Stimulated activated CD4-positive, alpha-beta T cell treated with anti-CD3 and anti-CD28 coated beads, Interleukin-4, amount 100 ng/mL, for 4 hours (primary cell): Measurements from ENCODE around the gene NCBP3.
"Not testable (repeated sequence)": the region's sequence is repeated elsewhere in the genome, so short reads cannot be mapped to it uniquely, and the experiment has no call there.

Experiments
- DNase-seq, 2 experiments: peaks; one replicate each; pipeline ENCODE4 v3.0.0-alpha.2; 2020

Gene NCBP3

DNA sequence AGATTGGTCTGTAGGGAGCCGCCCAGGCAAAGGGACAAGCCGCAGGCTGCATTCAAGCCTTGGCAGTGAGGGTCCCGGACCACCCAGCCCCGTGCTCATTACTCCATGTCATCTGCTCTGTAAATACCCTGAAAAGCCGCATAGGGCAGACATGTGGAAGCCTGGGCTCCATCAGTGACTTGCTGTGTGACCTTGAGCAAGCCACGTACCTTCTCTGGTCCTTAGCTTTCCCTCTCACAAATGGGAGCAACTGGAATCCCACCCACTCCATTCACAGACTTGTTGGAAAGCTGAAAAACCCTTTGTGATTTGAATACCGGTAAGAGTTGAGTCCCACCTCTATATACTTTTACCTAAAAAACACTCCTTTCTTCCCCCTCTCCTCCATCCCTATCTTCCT, 34.9 kb upstream of the NCBP3 start:
- no peak for DNase-seq

DNA sequence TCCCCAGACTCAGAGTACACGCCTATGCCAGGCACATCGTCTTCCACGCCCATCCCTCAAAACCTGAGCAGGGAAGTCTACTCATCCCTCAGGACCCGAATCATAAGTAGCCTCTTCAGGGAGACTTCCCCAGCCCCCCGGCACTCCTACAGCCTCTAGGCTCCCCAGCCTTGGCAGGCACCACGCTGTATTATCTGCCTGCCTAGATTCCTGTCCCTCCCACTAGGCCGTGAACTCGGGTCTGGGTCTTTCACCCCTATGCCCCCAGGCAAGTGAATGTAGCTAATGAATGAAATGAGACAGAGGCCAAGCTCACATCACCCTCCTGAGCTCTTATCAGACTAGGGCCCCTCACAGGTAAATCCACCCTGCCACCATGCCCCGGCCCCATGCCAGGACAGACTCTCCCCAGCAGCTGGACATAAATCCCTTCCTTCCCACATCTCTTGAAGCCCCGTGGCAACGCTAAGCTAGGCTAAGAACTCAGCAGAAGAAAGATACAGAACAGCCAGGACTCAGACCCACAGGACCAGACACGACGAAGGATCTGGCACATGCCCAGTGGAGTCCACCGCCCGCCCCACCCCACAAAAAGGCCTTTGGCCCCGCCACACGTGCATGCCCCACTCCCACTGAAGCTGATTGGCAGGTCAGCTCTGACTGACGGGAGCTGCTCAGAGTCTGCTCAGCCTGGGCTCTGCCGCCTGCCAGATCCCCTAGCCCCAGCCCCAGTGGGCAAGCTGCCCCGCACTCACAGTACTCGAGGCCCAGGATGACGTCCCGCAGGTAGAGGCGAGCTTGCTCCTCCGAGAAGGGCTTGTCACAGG, 33.8 kb upstream of the NCBP3 start:
- DNase-seq, result no peak

DNA sequence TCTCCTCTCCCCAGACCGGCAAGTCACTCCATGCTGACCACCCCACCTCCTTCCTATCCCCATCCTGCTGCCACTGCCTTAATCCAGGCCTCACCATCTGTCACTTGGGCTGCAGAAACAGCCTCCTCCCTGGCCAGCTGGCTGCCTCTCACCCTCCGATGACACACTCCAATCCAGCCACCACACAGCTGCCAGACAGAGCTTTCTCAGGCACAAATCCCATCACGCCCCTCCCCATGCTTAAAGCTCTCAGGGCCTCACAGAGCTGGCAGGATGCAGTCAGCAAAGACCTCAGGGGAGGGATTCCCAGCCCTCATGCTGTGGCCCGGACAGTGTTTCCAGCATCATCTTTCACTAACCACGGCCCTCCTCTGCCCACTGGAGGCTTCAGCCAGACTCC, 33.1 kb upstream of the NCBP3 start:
- no peak for DNase-seq

DNA sequence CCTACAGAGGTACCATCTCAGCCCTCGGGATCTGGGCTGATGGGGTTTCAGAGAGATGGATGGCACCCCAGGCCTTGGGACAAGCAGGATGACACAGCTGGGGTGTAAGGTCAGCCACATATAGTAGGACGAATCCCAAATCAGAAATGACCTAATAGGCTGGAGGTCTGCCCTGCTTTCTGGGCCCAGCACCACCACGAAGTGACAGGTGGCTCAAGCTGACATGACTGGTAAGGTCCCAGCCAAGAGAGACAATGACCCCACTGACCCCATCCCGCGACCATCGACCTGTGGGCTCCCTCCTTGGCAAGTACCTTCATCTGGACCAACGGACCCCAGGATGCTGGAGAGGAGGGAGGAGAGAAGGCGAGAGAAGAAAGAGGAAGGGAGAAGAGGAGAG, 31.2 kb upstream of the NCBP3 start:
- DNase-seq, result no peak

DNA sequence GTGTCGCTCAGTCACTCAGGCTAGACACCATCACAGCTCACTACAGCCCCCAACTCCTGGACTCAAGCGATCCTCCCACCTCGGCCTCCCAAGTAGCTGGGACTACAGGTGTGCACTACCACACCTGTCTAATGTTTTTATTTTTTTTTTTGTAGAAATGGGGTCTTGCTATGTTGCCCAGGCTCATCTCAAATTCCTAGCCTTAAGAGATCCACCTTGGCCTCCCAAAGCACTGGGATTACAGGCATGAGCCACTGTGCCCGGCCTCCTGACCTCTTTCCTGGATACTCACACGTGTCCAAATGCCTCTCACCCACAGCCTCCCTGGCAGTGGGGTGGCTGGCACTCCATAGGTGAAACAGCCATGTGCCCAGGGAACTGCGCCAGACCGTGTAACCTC, 29.3 kb upstream of the NCBP3 start:
- no peak for DNase-seq

- no peak for DNase-seq
Measured at GRCh38 chr17:3873862-3874261, 27.8 kb upstream of the NCBP3 start.

DNA sequence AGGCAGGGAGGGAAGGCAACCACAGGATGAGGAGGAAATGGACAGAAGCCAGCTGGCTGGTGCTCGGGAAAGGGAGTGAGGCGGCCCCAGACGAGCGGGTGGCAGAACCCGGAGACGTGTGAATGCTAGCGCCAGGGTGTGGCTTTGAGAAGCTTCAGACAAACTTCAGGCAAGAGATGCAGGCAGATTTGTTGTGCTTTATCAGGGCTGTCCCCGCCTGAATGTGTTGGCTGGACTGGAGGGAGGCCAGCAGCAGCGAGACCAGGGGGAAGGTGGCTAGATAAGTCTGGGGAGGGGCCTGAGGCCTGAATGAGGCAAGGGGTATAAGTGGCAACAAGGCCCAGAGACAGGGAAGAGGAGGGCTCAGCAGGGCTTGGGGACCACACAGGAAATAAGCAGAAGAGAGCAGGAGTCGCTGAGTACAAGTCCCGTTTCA, 24.8 kb upstream of the NCBP3 start:
- DNase-seq, result no peak

DNA sequence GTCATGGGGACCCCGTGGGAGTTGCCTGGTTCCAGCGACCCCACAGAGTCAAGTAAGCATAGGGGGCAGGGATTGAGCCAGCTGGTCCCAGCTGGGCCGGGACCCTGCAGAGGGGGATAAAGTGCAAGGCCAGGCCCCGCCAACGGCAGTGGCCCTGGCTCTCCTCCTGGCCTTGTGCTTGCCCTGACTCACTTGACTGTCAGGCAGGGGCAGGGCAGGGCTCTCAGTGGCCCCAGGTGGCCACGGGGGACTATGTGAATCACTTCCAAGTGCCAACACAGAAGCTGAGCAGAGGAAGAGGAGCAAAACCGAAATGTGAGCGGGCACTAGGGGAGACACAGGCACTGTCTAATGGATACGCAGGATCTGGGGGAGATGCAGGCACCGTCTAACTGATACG, 21.6 kb upstream of the NCBP3 start:
- DNase-seq, result no peak

GRCh38 chr17:3867106-3867505, 21.1 kb upstream of the NCBP3 start:
- no peak for DNase-seq

DNA sequence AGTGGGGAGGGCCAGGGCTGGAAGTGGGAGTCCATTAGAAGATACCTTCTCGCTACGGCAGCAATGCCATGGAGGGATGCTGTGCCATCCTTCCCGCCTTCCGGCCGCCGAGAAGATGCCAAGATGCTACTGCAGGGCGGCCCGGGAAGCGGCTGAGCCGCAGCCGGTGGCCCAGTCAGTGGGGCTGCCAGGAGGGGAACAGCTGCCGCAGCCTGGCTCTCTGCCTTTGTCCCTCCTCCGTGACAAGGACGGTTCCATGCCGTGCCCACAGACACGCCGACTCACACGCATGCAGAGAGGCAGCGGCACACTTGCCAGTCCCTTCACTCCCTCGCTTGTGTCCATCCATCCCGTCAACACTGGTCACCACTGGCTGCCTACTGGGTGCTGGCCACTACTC, 20.2 kb upstream of the NCBP3 start:
- DNase-seq, result no peak

DNA sequence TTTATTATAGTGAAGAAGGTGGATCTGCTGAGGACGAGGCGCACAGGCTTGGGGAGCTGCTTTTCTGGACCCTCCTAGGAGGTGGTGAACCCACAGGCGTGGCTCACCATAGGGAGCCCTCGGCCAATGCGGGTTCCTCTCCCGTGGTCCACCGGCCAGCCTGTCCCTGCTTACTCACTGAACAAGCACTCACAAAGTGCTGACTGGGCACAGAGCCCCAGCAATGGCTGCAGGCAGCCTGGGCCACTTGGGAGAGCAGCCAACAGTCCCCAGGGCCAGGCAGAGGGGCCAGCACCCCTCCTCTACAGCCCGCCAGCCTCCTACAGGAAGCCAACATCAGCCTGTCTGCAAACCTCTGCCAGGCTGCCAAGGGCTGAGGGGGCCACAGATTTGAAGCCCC, 19.1 kb upstream of the NCBP3 start:
- no peak for DNase-seq

DNA sequence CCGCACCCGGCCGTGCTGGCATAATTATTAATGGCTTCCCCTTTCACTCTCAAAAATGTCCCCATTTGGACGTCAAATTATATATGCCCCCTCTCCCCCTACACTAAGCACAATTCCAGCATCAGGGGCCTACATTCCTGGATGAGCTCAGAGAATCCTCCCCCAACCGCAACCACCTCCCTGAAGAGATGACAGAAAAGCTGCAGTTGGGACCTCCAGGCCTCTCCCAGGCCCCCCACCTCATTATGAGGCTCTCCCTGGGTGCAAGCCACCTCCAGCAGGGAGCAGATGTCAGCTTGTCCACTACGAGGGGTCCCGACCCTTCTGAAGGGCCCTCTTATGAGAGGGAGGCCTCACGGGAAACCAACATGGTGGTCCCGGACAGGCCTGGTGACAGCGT, 18.5 kb upstream of the NCBP3 start:
- no peak for DNase-seq

DNA sequence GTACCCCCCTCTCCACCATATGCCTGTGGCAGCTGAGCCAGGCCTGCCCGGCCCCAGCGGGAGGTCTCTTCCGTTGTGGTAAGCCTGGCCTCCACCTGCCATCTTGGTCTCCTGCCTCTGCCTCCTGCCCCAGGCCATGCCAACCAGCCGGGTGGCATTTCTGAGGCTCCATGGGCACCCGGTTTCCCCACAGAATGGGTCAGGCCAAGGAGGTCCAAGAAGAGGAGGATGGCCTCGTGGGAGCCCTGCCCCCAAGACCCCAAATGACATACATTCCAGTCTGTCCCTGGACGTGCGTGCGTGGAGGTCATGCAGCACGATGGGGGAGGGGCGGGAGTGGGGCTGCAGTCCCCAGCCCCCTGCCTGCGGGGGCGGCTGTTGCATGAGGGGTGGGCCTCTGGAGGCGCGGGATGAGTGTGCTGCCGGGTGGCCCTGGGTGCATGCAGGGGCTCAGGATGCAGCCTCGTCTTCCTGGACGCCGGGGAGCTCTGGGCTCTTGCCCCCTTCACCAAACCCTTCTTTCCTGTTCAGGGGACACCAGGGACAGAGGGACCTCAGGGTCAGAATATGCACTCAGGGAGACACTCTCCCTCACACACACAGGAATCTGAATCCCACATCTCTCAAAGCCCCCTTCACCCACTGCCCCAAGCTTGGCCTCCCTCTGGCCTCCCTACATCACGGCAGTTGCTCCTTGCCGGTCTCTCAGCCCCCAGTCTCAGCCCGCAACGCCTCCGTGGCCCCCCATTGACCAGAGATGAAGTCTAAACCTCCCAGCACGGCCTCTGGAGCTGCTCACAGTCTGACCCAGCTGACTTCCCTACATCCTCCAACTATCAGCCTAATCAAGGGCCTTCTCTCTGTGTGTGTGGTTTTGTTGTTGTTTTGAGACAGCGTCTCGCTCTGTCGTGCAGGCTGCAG, 16.0 kb upstream of the NCBP3 start:
- no peak for DNase-seq

- DNase-seq, result no peak
Measured at GRCh38 chr17:3860939-3861700, 15.1 kb upstream of the NCBP3 start.

DNA sequence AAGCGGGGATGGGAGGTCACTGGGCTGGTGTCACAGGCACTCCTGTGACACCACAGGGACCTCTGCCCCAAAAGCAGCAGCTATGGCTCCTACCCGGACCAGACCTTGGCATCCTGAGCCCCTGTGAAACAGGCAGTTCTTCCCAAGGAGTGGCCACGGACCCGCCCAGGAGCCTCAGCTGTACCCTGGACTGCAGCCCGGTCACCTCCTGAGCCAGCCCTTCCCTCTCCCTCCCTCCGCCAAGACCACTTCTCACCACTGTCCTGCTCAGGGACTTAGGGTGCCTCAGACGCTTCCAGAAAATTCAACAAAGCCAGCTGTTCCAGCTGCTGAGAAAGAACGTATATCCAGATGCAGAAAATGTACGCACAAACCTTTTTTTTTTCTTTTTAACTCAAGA, 13.9 kb upstream of the NCBP3 start:
- no peak for DNase-seq

- no peak for DNase-seq
Measured at GRCh38 chr17:3857261-3858105, 11.4 kb upstream of the NCBP3 start.

- DNase-seq, result not testable (repeated sequence)
Measured at GRCh38 chr17:3854204-3854603, 8.2 kb upstream of the NCBP3 start.

GRCh38 chr17:3852561-3852960, 6.5 kb upstream of the NCBP3 start:
- no peak for DNase-seq

- no peak for DNase-seq
Measured at GRCh38 chr17:3851461-3852100, 5.5 kb upstream of the NCBP3 start.

DNA sequence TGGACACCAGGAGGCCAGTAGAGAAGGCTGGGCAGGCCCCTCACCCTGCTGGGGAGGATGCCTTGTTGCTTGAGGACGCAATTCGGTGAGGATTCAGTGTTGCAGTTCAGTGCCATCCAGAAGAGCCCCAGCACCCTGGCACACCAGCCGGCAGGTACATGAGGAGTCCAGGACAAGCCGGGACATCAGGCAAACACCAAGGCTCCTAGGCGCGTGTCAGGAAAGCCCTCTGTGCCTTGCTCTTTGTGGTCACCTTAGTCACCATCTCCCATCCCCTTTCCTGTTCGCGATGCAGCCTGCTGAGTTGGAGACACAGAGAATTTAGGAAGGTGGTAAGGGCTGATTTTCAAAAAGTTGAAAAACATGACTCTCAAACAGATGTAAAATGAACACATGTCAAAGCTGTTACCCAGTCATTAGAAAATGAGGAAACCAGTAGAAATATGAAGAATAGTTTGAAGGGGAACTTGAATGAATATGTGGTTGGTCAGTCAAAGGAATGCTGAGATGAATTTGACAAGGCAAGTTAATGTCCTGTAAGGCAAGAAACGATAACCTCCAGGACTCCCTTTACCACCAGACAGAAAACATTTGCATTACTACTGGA, 2.3 kb upstream of the NCBP3 start:
- no peak for DNase-seq

GRCh38 chr17:3847165-3847670, 1.2 kb upstream of the NCBP3 start:
- no peak for DNase-seq
